ENCODE results near the gene NR5A1.

The NR5A1 gene

DNA sequence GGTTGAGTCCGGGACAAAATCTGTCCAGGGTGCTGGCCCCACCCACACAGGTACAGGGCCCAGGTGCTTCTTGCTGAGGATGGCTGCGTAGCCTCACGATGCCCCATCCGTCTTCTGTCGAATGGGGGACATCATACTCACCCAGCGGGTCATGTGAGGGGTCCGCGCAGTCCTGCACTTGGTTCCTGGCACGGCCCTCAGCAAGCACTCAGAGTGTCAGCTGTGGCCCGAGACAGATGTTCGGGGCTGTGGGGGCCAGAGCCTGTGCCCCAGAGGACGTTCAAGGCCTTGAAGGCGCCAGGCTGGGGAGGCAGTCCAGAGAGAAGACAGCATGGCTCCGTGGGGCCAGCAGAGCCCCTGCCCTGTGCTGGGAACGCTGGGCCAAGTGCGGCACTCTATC lies 27.8 kb downstream of the NR5A1 start:
- no peak for DNase-seq

DNA sequence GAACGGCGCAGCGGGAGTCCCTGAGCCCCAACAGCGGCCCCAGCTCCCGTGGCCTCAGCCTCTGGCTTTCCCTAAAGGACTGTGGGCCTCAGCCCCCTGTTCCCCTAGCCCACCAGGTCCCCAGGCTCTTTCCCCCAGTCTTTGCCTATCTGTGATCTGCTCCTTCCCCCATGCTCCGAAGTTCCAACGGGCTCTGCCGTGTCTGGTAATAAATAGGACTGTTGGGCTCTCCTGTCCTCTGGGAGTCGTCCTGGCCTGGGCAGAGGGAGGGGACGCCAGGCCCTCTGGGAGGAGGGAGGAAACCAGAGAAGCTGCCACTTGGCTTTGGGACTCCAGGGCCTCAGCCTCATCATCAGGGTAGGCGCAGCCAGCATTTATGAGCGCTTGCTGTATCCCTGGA lies 28.8 kb downstream of the NR5A1 start:
- DNase-seq: no peak

DNA sequence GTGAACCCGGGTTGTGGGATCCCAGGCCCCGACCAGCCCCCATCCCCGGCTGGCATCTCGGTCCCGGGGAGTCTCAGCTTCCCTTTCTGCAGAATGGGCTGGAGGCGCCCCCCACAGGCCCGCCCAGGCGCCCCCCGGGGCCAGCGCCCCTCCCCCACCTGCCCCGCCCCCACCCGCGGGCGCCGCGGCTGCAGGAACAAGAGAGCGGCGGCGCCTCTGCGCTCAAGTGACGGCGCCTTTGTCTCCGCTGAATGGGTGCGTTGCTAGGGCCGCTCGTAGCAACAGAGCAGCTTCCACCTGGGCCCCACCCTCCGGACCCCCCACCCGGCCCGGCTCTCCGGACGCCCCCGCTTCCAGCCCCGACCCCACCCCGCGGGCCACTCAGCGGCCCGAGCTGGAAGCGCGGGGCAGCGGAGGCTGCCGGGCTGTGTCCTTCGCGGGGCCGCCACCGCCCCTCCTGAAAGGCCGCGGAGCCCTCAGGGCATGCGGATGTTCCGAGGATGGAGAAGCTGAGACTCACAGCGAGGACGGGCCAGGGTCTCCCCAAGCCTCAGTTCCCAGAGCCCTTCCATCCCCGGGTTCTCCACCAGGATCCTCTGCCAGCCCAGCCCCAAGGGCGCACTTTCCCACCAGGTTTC lies 29.4 kb downstream of the NR5A1 start:
- no peak for DNase-seq

DNA sequence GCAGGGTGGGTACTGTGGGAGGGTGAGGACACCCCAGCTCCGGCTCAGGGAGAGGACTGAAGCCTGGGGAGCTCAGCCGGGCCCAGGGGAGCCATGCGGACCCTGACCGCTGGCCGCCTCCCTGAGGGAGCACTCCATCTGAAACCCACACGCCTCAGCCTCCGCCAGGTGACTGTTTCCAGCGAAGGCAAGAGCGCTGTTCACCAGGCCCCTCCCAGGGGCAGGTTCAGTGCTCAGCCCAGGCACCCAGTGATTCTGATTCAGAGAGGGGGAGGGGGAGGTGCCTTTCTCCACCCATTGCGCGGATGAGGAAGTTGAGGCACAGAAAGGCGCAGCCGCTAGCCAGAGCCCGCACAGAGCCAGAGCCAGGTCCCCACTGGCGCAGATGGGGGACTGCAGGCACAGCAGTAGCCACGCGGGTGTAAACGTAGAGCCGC lies 30.0 kb downstream of the NR5A1 start:
- no peak for DNase-seq

DNA sequence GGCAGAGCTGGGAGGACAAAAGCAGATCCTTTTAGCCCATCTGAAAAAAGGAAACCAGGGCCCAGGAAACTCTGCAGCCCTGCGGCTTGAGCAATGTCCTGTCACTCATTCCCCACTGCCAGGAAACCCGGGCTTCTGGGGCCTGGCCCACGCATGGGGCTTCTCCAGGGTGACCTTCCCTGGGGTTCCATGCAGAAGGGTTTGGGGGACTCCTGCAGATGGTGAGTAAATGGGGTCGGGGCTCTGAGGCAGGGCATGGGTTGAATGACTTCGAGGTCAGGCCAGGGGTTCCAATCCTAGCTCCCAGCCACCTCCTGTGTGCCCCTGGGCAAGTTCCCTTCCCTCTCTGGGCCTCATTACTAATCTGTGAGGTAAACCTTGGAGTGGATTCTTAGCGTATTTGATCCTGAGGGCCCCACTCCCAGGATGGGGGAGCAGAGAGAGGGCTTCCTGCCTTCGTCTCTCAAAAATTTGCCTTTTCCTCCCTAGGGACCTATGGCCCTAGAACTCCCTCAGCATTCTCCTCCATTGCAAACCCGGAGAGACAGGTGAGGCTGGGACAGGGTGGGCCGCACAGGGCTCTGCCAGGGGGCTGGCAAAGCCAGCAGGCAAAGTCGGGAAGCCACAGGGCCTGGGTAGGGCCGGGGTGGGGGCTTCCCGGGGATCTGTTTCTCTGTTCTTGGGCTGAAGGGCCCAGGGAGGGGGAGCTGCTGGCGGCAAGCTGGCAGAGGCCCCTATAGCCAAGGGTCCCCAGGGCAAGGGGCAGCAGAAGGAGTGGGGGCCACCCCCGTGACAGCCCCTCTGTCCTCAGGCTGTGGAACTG lies 31.1 kb downstream of the NR5A1 start:
- no peak for DNase-seq

DNA sequence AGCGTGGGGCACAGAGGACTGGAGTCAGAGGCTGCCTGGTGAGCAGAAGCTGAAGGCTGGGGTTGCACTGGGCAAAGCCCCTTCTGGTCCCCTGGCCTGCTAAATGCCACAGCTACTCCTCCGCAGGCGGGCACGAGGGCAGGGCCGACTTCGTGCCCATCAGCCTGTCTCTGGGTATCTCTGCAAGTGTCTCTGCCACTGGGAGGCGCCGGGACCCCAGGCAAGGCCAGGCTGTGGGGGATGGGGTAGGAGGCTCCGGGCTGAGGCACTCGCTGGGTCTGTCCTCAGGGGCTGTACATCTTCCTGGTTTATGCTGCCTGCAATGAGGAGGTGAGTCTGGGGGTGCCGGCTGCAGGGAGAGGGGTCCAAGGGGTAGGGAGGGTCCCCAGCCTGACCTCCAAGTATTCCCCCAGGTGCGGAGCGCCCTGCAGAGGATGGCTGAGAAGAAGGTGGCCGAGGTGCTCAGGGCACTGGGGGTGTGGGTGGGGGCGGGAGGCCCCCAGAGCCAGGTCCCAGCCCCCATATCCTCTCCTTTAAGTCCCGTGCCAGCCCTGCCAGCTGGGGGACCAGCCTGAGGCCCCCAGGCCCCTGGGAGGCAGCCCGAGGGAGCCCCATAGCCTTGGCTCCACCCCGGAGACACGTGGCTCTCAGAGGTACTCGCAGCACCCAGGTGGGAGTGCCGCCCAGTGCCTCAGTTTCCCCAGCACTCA lies 31.9 kb downstream of the NR5A1 start:
- no peak for DNase-seq

DNA sequence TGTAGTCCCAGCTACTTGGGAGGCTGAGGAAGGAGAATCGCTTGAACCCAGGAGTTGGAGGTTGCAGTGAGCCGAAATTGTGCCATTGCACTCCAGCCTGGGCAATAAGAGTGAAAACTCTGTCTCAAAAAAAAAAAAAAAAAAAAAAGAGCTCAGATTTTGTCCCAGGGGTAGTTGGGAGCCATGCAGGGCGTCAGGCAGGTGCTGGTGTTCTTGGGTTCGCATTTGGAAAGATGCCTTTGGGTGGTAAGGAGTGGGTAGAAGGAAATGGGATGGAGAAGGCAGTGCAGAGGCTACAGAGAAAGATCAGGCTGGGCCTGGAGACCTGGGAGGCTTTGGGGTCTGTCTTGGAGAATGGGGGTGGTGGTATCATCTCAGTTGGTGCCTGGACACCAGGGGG lies 33.0 kb downstream of the NR5A1 start:
- no peak for DNase-seq

DNA sequence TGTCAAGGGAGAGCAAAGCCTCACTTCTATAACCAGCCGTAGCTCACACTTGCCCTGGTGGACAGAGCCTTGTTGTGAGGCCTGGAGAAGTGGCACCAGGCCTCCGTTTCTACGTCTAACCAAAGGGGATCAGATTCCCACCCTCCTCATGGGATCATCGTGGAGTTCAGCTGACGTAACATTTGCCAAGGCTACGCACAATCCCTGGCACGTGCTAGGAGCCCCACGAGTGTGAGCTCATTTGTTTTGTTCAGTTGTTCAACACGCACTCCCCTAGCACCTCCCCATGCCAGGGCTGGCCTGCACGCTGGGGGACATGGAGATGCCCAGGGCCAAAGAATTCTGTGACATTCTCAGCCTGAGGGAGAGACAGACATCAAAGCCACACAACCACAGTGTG lies 33.9 kb downstream of the NR5A1 start:
- no peak for DNase-seq

DNA sequence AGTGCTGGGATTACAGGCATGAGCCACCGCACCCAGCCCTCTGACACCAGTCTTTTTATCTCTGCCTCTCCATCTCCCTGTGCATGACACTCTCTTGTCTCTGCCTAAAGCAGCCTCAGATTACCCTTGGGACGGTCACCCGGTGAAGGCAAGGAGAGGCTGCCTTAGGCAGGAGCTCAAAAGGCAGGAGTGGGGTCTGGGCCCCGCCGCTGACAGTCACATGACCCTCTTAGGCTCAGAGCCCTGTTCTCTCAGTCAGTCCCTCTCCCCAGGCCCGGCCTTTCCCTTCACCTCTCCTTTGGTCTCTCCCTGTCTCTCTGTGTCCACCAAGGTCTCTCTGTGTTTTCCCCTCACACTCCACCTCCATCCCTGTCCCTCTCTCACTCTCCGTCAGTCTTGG lies 34.4 kb downstream of the NR5A1 start:
- DNase-seq: no peak

DNA sequence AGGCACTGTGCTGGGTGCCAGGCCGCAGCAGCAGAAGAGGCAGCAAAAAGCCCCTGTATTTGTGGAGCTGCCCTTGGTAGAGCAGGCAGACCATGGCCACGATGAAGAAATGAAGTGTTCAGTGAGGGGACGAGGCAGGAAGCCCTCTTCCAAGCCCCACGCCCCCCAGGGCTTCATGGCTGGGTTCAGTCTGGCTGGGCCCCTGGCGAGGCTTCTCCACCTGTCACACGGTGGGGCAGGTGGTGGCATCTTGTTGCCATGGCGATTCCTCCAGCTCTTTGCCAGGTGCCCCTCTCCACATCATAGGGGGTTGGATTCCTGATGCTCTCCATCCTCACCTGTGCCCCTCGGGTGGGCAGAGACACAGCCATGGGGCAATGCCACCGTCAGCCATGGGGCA lies 35.4 kb downstream of the NR5A1 start:
- DNase-seq: no peak

DNA sequence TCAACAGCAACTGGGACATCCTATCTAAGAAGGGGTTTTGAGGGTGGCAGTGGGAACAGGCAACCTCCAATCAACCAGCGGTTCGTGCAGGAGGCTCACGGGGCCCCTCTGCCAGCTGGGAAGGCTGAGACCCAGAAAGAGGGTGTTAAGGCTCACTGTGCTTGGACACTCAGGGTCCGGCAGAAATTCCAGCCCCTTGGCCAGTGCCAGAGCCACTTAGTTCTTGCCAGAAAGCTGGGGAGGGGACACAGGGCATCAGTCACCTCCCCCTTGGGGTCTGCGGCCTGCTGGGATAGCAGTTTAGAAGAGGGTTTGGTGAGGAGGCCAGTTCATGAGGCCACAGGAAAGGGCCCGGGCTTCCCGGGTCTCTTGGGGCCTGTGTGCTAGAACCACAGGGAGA lies 36.5 kb downstream of the NR5A1 start:
- no peak for DNase-seq

DNA sequence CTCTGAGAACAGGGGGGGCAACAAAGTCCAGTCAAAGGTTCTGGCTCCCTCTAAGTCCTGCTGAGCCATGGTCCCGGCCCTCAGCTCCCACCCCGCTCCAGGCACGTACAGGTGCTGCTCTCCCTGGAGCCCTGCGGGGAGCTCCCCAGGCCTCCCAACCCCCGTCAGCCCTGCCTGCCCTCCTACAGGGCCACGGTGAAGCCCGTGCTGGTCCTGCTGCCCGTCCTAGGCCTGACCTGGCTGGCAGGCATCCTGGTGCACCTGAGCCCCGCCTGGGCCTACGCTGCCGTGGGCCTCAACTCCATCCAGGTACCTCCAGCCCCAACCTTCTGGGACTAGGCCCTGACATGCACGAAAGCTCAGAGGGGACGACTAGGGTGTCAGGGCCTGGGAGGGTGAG lies 36.9 kb downstream of the NR5A1 start:
- DNase-seq: no peak

DNA sequence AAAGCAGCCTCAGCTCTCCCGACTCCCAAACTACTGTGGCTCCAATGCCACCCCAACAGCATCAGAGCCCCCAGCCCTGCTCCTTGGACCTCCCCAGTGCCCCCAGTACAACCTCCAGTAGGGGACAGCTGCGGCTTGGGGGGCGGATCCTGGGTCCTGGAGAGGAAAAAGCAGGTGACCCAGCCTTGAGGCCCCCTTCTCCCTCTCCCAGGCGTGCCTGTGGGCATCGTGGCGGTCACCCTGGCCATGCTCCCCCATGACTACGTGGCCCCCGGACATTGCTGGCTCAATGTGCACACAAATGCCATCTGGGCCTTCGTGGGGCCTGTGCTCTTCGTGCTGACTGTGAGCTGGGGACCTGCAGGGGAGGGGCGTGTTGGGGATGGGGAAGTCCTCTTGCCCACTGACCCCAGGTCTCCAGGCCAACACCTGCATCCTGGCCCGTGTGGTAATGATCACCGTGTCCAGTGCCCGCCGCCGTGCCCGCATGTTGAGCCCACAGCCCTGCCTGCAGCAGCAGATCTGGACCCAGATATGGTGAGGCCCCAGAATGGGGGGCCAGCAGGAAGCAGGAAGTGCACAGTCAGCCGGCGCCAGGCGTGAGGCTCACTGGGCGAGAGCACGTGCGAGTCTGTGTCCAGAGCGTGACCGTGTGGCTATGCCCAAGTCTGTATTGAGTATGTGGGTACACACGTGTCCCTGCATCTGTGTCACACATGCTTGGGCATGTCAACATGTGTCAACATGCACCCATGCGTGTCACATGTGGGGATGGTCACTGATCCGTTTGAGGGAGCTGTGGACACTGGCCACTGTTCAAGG lies 38.0 kb downstream of the NR5A1 start:
- DNase-seq: no peak

DNA sequence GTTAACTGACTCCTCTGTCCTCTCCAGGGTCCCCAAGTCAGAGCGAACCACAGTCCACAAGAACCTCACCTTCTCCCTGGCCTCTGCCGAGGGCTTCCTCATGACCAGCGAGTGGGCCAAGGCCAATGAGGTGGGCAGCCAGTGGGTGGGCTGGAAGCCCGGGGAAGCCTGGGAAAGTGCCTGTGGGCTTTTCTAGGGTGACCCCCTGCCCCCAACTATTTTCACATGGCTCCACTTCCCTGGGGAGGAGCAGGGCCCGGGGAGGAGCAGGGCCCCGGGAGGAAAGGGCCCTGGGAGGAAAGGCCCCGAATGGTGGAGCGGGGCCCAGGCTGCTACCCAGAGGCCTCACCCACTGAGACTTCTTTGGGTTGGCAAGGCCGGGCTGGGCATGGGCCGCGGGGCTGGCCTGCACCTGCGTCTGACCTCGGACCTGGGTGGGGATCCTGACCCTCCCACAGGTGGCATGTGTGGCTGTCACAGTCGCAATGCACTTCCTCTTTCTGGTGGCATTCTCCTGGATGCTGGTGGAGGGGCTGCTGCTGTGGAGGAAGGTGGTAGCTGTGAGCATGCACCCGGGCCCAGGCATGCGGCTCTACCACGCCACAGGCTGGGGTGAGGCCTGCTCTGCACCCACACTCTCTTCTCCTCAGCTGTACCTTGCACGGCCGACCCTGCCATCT lies 39.0 kb downstream of the NR5A1 start:
- no peak for DNase-seq

DNA sequence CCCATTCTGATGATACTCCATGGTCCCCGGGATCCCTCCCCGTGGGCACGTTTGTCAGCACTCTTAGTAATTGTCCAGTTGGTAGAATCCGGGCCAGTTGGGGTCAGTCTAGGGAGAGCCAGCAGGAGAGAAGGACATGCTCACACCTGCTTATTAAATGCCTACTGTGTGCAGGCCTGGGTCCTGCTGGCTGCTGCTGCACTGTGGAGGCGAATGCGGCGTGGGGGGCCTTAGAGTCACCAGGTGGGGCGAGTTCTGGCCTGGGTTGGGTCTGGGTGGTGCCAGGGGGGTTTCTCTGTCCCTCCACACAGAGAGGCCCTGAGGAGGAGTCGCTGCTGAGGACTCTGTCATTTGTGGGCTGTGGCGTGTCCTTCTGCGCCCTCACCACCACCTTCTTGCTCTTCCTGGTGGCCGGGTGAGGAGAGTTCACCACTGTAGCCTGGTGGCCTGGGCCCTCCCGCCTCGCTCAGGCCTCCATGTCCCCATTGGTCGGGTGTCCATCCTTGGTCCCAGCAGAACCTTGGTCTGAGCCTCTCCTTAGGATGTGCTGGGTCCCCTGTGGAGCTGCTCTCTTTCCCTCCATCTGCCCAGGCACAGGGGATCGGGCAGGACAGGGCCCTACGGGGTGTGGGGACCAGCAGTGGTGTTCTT lies 39.7 kb downstream of the NR5A1 start:
- no peak for DNase-seq

DNA sequence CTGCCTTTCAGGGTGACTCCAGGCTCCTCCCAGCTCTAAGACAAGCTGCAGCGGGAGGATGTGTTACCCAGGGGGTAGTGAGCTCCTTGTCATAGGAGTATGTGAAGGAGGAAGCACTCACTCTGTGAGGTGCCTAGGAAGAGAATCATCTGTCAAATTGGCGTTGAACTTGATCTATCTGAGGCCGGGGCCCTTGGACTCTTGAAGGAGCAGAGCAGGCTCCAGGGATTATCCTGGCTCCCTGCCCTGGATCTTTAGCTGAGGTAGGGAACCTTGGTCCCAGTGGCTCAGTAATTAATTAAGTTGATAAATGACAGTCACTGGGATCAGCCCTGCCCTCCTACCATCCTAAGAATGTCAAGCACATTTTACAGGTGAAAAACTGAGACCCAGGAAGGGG lies 41.5 kb downstream of the NR5A1 start:
- no peak for DNase-seq

DNA sequence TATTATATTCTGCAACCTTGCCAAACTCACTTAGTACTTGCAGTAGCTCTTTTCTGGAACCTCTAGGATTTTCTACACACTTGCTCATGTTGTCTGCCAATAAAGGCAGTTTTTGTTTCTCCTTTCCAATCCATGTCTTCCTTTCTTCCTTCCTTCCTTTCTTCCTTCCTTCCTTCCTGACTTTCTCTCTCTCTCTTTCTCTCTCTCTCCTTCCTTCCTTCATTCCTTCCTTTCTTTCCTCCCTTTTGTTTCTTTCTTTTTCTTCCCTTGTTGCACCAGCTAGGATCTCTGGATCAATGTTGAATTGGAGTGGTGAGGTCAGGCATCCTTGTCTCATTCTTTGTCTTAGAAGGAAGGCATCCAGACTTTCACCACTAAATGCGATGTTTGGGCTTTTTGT lies 44.5 kb downstream of the NR5A1 start:
- no peak for DNase-seq

DNA sequence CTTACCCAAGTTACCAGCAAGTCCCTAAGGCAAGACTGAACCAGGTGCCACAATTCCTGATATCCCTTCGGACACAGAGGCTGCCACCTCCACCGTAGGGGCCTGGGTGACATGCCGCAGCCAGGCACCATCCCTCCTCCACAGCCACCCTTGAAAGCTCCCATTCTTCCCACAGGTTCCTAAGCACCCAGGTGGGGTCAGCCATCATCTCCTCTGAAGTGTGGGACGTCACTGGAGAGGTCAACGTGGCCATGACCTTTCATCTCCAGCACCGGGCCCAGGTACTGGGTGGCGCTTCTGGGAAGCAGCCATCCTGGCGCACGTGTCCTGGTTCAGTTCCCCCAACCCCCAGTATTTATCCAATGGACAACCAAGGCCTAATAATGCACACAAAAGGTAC lies 48.8 kb downstream of the NR5A1 start:
- no peak for DNase-seq

DNA sequence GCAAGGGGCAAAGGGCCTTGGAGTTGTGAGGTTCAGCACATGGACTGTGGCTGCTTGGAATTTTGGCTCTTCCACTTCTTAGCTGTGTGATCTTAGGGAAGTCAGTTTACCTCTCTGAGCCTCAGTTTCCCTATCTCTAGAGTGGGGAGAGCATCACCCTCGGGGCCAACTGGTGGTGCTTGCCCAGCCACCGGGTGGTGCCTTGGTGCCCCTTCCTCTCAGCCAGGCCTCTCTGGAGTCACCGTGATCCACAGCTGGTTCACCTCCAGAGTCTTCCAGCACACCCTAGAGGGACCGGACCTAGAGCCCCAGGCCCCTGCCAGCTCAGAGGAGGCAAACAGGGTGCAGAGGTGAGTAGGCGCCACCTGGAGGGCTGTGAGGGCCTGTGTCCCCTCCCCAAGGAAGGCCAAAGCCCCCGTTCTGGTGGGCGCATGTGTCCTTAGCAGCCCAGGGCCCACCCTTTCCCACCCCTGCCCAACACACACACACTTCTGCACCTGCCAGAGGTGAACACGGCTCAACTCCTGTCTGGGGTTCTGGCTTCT lies 49.2 kb downstream of the NR5A1 start:
- no peak for DNase-seq

DNA sequence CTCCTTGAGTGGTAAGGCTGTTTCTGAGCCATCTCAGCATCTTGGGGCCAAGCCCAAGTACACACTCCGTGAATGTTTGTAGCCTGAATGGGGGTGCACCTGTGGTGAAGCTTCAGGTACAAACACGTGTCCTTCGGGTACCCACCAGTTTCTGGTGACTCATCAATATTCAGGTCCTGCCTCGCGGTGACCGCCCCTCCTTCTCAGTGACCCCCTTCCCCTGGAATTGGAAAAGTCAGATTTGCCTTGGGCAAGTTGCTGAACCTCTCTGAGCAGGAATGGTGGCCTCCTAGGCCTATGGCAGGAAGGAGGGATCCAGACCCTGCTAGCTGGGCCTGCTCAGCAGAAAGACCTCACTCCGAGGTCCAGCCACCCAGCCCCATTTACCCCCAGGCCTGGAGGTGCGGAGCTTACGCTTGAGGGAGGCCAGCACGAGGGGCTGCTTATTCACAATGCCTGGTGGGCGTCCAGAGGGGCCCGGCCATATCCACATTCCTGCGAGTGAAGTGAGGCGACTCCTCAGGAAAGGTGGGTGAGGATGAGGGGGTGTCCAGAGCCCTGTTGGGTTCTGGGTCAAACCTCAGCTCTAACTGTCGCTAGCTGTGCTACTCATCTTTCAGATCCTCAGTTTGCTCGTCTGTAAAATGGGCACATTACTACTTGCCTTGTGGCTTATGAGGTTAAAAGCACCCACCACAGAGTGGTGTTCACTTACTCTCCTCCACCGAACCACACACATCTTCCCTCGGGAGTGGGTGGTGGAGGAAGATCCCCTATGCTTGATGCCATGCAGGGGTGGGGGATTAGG lies 49.9 kb downstream of the NR5A1 start:
- no peak for DNase-seq

All from AML-193 (cell line).